Kidney capillary endothelial cell (primary cell): ENCODE data around the gene RABGEF1.

Source experiments
- DNase-seq: peaks from one replicate; pipeline ENCODE4 v3.0.0-alpha.2; 2018; ENCODE audit warnings: low spot score

RABGEF1 gene

GRCh38 chr7:66859339-66859738 lies 118.8 kb downstream of the RABGEF1 start:
- no peak for DNase-seq

- DNase-seq = no peak
Measured at GRCh38 chr7:66859794-66860645, 119.5 kb downstream of the RABGEF1 start.

GRCh38 chr7:66860767-66861166 lies 120.2 kb downstream of the RABGEF1 start:
- DNase-seq = no peak
